GM12801 (cell line): Measurements from ENCODE around the gene CXCR3.

Experiments used
- TF ChIP-seq, protein P1 (sequence below): IDR thresholded peaks from one replicate; pipeline ENCODE4 v1.5.1; 2011; ENCODE audit warnings: control low read depth; ENCODE audit not compliant: insufficient read length; ENCODE audit errors: extremely low read depth

The CXCR3 gene

DNA sequence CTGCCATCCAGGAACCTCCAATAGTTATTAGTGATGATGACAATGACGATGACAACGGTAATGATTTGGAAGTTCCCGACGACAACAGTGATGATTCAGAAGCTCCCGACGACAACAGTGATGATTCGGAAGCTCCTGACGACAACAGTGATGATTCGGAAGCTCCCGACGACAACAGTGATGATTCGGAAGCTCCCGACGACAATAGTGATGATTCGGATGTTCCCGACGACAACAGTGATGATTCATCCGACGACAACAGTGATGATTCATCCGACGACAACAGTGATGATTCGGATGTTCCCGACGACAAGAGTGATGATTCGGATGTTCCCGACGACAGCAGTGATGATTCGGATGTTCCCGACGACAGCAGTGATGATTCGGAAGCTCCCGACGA, 14.7 kb downstream of the CXCR3 start:
- TF ChIP-seq, protein P1, sequence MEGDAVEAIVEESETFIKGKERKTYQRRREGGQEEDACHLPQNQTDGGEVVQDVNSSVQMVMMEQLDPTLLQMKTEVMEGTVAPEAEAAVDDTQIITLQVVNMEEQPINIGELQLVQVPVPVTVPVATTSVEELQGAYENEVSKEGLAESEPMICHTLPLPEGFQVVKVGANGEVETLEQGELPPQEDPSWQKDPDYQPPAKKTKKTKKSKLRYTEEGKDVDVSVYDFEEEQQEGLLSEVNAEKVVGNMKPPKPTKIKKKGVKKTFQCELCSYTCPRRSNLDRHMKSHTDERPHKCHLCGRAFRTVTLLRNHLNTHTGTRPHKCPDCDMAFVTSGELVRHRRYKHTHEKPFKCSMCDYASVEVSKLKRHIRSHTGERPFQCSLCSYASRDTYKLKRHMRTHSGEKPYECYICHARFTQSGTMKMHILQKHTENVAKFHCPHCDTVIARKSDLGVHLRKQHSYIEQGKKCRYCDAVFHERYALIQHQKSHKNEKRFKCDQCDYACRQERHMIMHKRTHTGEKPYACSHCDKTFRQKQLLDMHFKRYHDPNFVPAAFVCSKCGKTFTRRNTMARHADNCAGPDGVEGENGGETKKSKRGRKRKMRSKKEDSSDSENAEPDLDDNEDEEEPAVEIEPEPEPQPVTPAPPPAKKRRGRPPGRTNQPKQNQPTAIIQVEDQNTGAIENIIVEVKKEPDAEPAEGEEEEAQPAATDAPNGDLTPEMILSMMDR, result no peak

DNA sequence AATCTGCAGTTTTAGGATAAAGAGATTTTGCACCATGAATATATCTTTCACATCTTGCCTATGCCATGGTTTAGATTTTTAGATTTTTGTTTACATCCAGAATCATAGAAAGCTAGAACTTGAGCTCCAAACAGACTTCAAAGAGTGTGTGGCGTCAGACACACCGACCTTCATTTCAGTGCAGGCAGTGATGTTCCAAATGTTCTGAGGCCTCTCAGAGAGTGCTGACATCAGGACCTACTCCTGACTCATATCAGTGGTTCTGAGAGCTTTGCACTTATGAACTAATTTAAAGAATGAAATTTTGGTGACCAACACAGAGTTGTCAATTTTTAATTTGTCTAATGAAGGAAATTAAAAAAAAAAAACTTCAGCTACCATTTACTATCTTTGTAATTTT, 18.3 kb downstream of the CXCR3 start:
- TF ChIP-seq, protein P1, result no peak

DNA sequence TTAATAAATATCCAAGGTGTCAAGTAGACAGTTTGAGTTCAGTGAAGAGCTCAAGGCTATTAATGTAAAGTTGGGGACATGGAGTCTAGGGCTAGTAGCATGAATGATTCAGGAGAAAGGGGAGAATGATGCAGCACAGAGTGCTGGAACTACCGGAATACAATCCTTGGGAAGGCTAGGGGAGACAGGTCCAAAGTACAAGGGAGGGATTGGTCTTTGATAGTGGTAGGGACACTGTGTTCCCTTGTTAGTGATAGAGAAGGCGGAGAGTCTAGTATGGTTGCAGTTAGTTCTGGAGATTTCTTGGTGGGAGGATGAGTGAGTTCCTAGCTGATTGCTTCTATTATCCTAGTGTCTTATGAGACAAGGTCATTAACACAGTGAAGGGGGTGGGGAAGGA, 31.4 kb downstream of the CXCR3 start:
- TF ChIP-seq, protein P1, result no peak

DNA sequence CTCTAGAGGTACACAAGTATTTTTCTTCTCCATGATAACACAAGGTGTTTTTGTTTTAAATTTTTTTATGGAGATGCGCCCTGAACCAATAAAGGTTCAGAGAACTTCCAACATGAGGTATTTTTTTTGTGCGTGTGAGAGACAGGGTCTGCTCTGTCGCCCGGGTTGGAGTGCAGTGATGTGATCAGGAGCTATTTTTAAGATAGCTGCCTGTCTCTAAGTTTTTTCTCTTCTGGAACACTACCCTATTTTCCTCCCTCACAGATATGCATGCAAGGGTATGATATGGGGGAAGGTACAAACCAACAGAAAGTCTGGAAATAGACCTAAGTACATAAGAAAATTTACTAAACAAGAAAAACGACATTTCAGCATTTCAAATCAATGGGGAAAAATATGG, 37.1 kb downstream of the CXCR3 start:
- TF ChIP-seq, protein P1, result no peak

DNA sequence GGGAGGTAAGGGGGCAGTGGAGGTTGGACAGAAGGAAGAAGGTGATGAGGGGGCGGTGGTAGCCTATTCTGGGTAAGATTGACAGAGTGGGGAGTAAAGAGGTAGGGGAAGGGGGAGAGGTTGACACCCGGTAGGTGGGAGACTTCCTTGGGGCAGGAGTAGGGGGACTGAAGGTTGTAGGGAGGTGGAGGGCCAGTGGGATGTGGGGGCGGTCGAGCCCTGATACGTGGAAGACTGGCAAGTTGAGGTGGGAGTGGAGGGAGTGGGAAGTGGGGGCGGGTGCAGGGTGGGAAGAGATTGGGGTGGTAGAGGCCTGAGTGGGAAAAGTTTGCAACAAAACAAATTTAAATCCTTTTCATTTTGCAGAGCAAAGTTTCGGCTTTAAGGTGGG, 38.3 kb downstream of the CXCR3 start:
- TF ChIP-seq, protein P1, result no peak

DNA sequence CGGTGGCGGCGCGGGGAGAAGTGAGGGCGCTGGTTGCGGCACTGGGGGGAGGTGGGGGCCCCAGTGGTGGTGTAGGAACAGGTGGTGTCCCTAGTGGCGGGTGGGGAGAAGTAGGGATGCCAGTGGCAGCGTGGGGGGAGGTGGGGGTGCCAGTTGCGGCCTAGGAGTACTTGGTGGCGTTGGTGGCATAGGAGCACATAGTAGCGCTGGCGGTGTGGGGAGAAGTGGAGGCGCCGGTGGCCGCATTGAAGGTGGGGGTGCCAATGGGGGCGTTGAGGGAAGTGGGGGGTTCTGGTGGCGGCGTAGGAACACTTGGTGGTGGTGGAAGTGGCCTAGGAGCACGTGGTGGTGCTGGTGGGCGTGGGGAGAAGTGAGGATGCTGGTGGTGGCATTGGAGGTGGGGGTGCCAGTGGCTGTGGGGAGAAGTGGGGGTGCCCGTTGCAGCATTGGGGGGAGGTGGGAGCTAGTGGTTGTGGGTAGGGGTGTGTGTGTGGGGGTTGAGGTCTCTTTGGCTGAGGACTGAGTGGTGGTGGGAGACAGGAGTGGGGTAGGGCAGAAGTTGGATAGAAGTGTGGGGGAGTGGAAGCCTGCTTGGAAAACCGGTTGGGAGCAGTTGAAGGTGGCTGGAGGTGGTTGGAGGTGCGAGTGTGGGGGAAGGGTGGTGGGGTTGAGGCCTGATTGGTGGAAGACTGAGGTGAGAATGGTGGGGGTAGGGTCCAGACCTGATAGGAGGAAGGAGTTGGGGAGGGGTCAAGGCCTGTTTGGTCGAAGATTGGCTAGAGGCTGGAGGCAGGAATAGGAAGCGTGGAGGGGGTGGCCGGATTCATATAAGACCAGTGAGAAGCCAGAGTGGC, 38.9 kb downstream of the CXCR3 start:
- TF ChIP-seq, protein P1, result no peak

DNA sequence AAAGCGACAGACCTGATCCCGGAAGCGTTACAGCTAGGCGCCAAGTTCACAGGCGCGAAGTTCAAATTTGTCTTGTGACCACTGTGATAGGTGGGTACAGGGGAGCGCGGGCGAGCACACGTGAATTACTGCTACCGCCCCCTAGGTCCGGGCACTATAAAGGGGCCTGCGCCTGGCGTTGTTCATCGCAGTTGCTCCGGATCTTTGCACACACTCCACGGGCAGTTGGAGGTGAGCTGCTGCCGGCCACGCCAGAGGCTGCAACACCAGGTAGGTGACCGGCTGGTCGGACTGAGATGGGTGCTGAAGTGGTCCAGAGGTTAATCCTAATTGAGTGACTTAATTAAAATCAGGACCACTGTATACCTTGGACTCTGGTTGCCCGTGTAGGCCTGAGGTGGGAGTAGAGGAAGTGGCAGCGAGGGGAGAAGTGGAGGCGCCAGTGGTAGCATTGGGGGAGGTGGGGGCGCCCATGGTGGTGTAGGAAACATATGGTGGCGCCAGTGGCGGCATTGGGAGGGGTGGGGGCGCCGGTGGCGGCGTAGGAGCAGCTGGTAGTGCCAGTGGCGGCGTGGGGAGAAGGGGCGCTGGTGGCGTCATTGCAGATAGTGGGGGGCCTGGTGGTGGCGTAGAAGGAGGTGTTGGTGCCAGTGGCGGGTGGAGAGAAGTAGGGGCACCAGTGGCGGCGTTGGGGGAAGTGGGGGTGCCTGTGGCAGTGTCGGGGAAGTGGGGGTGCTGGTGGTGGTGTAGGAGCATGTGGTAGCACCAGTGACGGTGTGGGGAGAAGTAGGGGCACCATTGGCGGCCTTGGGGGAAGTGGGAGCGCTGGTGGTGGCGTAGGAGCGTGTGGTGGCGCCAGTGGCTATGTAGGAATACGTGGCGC, 39.8 kb downstream of the CXCR3 start, which contains the start of gene GCNA:
TSS of gene GCNA (plus strand) at position 185 of the 883 bp plus-strand sequence. CDS start 2,385 bp downstream, outside the sequence.
- TF ChIP-seq, protein P1, result no peak
